GM20431 (cell line): ENCODE measurements around the gene FGF8.

ENCODE experiments used
- in situ Hi-C: fragments of 300-500 bp; cut with MseI, MboI; formaldehyde crosslinking; loops from one replicate; pipeline ENCODE4 v1.15.0; 2020; ENCODE audit warnings: low sequenced_read_pairs; ENCODE audit not compliant: unreplicated experiment

FGF8 gene

GRCh38 chr10:101748496-101748895 lies 27.4 kb downstream of the FGF8 start:
- in situ Hi-C loops: no loop called here

GRCh38 chr10:101745074-101745696 lies 30.7 kb downstream of the FGF8 start:
- in situ Hi-C loops: no loop called here

- in situ Hi-C loops: no loop called here
Measured at GRCh38 chr10:101744267-101744666, 31.6 kb downstream of the FGF8 start.

DNA sequence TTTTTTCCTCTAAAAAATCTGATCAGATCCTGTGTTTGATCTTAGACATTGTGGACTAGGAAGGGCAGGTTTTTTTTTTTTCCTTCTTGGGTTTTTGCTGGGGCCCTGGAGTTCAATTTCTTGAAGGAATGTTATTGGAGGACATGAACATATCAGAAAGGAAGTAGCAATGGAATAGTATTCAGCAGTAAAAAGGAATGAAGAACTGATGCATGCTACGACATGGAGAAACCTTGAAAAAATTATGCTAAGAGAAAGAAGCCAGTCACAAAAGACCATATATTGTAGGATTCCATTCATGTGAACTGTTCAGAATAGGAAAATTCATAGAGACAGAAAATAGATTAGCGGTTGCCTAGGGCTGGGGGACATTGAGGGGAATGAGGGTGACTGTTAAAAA lies 34.0 kb downstream of the FGF8 start:
- in situ Hi-C loops: no loop called here

- in situ Hi-C loops: no loop called here
Measured at GRCh38 chr10:101736666-101737065, 39.2 kb downstream of the FGF8 start.

DNA sequence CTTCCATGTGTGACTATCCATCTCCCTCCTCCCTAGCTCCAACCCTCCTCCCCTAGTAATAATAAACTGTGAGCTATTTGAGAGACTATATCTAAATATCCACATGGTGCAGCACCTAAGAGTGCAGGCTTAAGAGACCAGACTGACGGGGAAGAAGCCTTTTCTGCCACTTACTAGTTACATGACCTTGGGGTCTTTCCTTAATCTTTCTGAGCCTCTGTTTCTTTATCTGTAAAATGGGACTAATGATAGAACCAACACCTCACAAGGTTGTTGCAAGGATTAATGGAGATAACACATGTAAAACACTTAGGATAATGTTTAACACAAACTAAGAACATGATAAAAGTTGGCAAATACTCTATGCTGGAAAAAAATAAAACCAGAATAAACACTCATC lies 43.8 kb downstream of the FGF8 start:
- in situ Hi-C loops: no loop called here

DNA sequence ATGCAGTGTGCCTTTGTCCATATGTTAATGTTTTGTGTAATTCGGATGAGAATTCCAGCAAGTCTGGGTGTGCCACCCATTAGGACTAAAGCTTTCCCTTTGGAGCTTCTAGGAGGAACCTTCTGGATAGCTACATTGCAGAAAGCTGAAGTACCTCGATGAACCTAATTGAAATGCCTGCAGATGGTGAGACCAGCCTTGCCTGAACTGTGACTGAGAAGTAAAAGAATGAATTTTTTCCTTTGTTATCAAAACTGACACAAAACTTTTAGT lies 49.9 kb downstream of the FGF8 start:
- in situ Hi-C loops: no loop called here

DNA sequence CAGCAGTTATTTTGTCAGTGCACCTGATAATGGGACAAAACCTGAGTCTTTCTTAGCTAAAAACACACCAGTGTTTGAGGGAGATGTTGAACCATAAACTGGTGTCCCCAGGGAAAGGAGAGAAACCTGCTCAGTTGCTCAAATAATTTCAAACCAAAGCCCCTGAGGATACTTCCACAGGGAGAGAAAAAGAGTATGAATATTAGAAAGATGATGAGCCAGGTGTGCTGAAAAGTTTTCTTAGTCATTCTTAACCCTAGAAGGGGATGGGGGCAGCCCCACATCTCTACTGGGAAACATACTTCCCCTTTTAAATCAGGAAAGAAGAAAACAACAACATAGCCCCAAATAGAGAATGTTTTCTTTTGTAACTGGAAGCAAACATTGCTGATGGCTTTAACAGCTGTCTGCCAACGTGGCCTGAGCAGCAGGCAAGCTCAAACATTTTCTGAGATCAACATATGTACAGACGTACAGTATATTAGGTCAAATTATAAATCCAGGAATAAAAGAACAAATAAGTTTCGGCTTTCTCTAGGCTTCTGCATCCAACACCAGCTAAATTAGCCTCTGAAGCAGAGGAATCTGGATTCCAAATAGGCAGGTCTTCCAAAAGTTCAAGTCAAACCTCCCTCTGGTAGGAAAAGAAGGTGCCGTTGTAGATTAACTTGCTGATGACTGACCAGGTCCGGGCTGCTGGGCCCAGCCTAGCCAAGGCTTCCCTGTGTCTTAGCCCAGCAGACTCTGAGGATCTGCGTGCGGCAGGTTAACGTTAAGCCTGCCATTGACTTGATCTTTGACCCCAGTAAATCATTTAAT lies 50.4 kb downstream of the FGF8 start:
- in situ Hi-C loops: no loop called here

GRCh38 chr10:101724446-101724845 lies 51.5 kb downstream of the FGF8 start:
- in situ Hi-C loops: no loop called here

GRCh38 chr10:101723176-101723575 lies 52.7 kb downstream of the FGF8 start:
- in situ Hi-C loops: no loop called here

GRCh38 chr10:101721806-101722205 lies 54.1 kb downstream of the FGF8 start:
- in situ Hi-C loops: no loop called here

GRCh38 chr10:101720606-101721230 lies 55.2 kb downstream of the FGF8 start:
- in situ Hi-C loops: no loop called here
